Measurements from ENCODE around the gene DTNB. TPM values are rescaled to one million over a fixed set of nuclear protein-coding genes. Genes with fewer than 3 reads are reported as not detected.
"Not testable (repeated sequence)": the region's sequence is repeated elsewhere in the genome, so short reads cannot be mapped to it uniquely, and the experiment has no call there.

The DTNB gene
- 3.3 TPM for total RNA-seq
- long read RNA-seq, partial matches to known transcripts, result 0 of 1 reads
- long read RNA-seq, other reads (novel, unspliced or antisense), result 1 of 1 reads

DNA sequence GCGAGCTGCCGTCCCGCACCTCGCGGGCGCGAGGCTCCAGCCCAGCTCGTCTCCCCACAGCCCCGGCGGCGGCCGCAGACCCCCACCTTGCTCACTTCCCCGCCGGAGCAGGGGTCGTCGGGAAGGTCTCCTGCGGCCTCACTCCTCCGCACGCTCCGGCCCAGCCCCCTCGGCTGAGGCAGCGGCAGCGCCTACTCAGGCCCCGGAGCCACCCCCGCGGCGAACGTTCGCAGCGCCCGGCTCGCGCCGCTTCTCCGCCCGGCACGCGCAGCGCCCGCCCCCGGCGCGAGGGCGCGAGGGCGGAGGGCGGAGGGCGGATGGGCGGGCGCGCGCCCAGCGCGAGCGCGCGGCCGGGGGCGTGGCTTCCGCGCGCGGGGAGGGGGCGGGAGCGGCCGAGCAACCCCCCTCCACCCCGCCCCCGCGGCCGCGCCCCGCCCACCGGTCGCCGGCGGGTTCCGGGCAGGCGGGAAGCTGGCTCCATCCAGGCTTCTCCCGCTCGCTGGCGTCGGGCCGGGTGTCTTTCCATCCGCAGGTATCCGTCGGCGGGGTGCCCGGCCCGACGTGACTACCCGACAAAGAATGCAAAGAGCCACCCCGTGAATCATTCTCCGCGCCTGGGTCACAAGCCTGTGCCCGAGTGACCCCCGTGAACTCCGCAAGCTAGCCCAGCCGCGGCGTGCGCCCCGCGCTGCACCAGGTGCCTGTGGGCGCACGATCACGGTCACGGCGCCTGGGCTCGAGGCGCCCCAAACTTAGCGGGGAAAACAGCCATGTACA is at the start of gene DTNB:
Gene DTNB, minus strand, starts transcription at position 278 of the 777 bp plus-strand sequence. CDS start 20,917 bp downstream, outside the sequence.
- ATAC-seq (peak; percentile 90), DNase-seq (ENCODE audit: missing footprints) (peak; percentile 92)
- intact Hi-C loops (cut with DNase I), result loop anchor here (10.0 kb wide), 1 partner anchor 201 kb away; the partner anchor contains the start of gene ASXL2

GRCh38 chr2:25722224-25722623 is 48.8 kb upstream of the DTNB start:
- DNase-seq (ENCODE audit: missing footprints), result no peak
- ATAC-seq, result no peak
- intact Hi-C loops (cut with DNase I), result no loop called here

GRCh38 chr2:25720575-25720974 is 47.2 kb upstream of the DTNB start:
- ATAC-seq, result no peak
- intact Hi-C loops (cut with DNase I), result no loop called here
- no peak for DNase-seq (ENCODE audit: missing footprints)

DNA sequence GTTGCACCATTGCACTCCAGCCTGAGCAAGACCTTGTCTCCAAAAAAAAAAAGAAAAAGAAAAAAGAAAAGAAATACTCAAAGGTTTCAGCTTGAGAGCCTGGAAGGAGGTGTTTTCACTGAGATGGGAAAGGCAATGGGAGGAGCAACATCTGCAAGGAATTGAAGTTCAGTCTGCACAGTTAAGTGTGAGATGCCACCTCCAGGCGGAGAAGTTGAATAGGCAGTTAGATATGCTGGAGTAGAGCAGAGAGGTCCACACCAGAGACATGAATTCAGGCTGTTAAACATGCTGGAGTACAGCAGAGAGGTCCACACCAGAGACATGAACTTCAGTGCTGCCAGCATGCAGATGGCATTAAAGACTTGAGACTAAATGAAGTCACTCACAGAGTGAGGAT is 41.4 kb upstream of the DTNB start:
- DNase-seq (ENCODE audit: missing footprints), result no peak
- no peak for ATAC-seq
- intact Hi-C loops (cut with DNase I), result no loop called here

- DNase-seq (ENCODE audit: missing footprints), result no peak
- ATAC-seq, result no peak
- intact Hi-C loops (cut with DNase I), result no loop called here
These were observed 39.1 kb upstream of the DTNB start for GRCh38 chr2:25712455-25712854.

DNA sequence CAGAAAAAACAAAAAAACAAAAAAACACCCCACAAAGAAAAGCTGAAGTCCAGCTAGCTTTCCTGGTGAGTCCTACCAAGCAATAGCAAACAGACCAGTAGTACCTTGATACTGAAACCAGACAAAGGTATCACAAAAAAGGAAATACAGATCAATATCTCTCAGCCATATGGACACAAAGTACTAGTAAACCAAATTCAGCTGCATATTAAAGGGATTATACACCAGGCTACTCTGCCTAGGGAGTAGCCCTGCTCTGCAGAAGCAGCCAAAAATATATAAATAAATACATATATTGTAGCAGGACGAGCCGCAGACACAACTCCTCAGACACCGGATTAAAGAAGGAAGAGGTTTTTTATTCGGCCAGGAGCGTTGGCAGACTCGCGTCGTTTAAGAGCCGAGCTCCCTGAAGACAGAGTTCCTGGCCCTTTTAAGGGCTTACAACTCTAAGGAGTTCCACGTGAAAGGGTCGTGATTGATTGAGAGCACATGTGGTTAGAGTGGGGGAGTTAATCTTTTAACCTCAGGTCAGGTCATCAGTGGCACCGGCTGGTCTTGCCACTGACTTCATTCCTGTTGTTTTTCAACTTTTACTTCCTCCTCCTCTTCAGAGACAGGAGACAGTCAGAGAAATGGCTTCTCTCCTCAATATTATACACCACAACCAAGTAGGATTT is 38.4 kb upstream of the DTNB start:
- intact Hi-C loops (cut with DNase I), result no loop called here
- no peak for ATAC-seq
- DNase-seq (ENCODE audit: missing footprints), result no peak

DNA sequence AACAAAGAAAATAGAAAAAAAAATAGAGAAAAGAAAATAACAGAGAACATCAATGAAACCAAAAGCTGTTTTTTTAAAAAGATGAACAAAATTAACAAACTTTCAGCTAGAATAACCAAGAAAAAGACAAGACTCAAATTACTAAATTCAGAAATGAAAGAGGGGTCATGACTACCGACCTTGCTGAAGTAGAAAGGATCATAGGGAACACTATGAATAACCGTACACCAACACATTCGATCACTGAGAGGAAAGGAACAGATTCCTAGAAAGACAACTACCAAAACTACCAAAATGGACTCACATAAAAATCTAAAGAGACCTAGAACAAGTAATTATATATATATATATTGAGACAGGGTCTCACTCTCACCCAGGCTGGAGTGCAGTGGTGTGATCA is 37.4 kb upstream of the DTNB start:
- intact Hi-C loops (cut with DNase I), result no loop called here
- no peak for DNase-seq (ENCODE audit: missing footprints)
- no peak for ATAC-seq

DNA sequence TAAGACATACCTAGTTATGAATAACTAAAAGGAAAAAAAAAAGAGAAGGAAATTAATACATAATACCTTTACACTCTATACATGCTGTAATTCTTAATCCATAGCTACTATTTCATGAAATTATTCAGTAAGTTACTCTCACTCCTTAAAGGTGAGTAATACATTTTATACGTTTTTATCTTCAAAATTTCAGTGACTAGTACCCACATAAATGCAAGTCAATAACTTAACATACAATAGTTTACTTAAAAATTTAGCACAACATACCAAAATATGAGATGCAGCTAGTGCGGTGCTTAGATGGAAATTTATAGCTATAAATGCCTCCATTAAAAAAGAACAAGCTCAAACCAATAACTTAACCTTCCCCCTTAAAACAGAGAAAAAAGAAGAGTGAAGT is 36.0 kb upstream of the DTNB start:
- DNase-seq (ENCODE audit: missing footprints), result no peak
- ATAC-seq, result no peak
- intact Hi-C loops (cut with DNase I), result no loop called here

DNA sequence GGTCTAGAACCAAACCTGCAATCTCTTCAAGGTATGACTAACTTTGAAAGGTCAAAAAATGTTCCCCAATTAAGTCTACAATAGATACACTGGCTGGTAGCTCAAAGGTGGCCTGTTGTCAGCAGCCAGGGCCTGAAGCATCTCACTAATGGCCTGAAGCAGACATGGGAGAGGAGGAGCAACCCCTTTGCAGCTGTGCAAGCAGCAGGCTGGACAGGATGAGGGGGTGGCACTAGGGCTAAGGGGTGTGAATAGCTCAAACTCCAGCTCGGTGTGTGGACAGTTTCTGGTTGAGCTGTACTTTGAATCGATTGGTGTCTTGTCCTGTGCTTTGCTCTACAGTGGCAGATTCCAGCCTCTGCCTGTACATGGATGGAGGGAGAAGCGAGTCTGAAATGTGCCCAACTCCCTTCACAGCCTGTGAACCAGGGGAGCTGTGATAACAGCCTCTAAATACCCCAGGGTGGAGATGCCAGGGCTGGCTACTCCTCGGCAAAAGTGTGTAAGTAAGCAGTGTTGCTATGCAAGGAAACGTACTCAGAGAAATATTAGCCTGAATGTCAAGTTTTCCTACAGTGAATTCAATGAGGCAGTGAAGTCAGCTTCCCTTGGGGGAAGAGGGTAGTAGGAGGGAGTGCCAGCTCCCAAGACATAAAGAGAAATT is 34.7 kb upstream of the DTNB start:
- intact Hi-C loops (cut with DNase I), result no loop called here
- DNase-seq (ENCODE audit: missing footprints) (no peak), ATAC-seq (no peak)

GRCh38 chr2:25705575-25705974 is 32.2 kb upstream of the DTNB start:
- ATAC-seq; DNase-seq (ENCODE audit: missing footprints); intact Hi-C loops (cut with DNase I): not testable (repeated sequence)

DNA sequence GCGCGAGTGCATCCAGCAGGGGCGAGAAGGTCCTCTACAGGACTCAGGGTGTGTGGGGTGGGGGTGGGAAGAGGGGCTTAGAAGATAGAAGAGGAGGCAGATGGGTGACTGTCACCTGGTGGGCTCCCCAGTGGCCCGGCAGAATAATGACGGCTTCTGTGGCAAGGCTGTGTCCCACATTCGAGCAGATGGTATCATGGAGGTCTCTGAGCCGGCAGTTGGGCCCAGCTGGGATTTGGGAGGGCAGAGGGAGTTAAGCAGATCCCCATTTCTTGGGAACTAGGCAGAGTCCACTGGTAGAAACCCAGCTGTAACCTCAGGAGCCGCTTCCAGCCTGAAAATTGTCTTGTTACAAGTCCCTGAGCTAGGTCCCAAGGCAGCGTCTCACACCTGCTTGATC is 28.4 kb upstream of the DTNB start:
- intact Hi-C loops (cut with DNase I), result loop anchor here (5.0 kb wide), 1 partner anchor 94 kb away; no protein-coding TSS in a partner anchor
- no peak for DNase-seq (ENCODE audit: missing footprints)
- no peak for ATAC-seq

GRCh38 chr2:25700221-25700660 is 26.9 kb upstream of the DTNB start:
- intact Hi-C loops (cut with DNase I), result loop anchor here (5.0 kb wide), 1 partner anchor 93 kb away; no protein-coding TSS in a partner anchor
- ATAC-seq (no peak), DNase-seq (ENCODE audit: missing footprints) (no peak)

DNA sequence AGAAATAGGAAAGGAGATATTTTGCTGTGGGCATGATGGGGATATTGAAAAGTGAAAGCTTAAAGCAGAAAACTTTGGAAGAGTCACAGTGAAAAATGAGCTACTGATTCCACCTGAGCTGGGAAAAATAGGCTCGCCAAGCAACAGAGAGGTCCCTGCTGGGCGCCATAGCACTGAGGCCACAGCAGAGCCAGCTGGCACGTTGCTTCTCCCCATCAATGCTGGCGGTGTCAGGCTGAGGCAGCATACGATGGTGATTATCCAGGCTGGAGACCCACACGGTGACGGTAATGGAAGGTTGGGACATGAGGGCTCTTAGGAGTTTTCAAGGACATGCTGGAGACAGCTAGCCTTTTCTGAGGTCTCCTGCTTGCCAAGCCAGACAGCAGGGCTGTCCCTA is 25.8 kb upstream of the DTNB start:
- intact Hi-C loops (cut with DNase I), result no loop called here
- ATAC-seq (no peak), DNase-seq (ENCODE audit: missing footprints) (no peak)

DNA sequence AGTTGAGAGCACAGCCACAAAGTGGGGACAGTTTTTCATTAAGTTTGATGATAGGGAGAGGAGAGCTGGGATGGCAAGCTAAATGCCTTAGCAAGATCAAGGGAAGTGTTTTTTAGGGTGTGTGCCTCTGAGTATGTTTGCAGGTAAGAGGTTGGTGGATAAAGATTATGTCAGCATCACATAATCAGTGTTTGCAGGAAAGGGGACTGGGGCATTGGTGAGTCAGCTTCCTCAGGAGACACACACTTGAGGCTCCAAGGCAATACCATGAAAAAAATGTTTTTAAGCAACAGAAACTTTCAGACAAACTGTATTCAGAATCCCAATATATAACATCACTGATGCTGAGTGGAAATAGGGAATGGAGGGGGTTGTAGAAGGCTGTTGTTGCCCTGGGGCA is 25.4 kb upstream of the DTNB start:
- no peak for ATAC-seq
- no peak for DNase-seq (ENCODE audit: missing footprints)
- intact Hi-C loops (cut with DNase I), result no loop called here

DNA sequence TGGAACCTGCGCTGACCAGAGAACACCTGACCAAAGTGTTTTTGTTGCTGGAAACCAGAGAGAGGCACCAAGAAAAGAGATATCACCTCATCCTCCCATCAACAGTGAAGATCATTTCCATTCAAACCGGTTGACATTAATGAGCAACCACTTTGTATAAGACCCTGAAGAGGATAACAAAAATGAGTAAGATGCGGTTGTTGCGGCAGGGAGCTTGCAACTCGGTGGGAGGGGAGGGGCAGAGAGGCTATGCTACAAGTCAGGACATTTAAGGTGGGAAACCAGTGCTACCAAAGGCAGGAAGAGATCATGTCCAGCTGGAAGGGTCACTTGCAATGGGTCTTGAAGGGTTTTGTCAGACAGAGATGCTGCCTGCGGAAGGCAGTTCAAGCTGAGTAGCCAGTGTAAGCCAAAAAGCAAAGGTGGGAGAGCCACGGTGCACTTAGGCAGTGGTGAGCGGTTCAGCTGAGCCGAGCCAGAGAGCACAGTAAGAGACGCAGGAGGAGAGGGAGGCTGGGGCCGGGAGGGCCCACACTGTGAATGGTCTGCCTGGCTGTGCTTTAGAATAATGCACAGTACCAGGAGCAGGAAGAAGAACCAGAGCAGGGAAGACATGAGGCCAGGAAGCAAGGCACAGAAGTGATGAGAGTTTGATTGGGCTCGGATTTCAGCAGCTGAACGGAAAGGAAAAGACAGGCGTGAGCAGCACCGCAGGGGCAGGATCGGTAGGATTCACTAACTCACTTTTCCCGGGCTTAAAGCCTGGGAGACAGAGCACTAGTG is 24.4 kb upstream of the DTNB start:
- intact Hi-C loops (cut with DNase I), result no loop called here
- ATAC-seq (no peak), DNase-seq (ENCODE audit: missing footprints) (no peak)

GRCh38 chr2:25692737-25693445 is 19.5 kb upstream of the DTNB start:
- ATAC-seq (no peak), DNase-seq (ENCODE audit: missing footprints) (no peak)
- intact Hi-C loops (cut with DNase I), result no loop called here

DNA sequence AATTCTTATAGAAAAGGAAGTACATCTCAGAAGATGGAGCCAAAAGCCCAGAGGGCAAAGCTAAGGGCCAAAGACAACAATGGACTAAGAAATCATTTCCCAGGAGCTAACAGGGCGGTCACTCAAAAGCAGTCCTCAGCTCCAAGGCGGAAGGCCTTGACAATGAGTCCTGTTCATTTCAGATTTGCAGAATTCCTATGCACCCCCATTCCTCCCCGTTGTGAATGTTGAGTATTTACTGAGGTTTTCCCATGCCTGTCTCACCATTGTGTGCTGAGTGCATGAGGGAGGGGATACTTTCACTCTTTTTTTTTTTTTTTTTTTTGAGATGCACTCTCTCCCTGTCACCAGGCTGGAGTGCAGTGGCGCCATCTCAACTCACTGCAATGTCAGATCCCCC is 18.8 kb upstream of the DTNB start:
- ATAC-seq (no peak), DNase-seq (ENCODE audit: missing footprints) (no peak)
- intact Hi-C loops (cut with DNase I), result no loop called here

- intact Hi-C loops (cut with DNase I), result no loop called here
- DNase-seq (ENCODE audit: missing footprints) (no peak), ATAC-seq (no peak)
These were observed 16.7 kb upstream of the DTNB start for GRCh38 chr2:25690058-25690457.
